H1 (cell line): ENCODE results near the gene MSI1. TPM values are rescaled to one million over a fixed set of nuclear protein-coding genes. Genes with fewer than 3 reads are reported as not detected.

Experiments used
- CTCF ChIA-PET: fragments of 300-600 bp; sonication (Branson Sonifier 250); formaldehyde crosslinking; loops from one replicate; lab custom pipeline; 2021; ENCODE audit not compliant: partially characterized antibody; lab: Charles Lee
- POLR2A ChIA-PET: fragments of 300-600 bp; sonication (Branson Sonifier 250); formaldehyde crosslinking; loops from one replicate; lab custom pipeline; 2021; ENCODE audit warnings: inconsistent platforms; ENCODE audit not compliant: partially characterized antibody; lab: Charles Lee
- DNase-seq, 2 experiments: peaks; one replicate each; pipeline versions ENCODE4 v3.0.0 to v3.0.0-alpha.2; 2010 to 2022; ENCODE audit warnings: low spot score in 2 of 2, low read depth in 1 of 2, mixed read lengths in 1 of 2
- FAIRE-seq: peaks from 2 replicates; lab custom pipeline; 2011; peaks lifted over from hg19 to GRCh38; lab: Jason Lieb, UNC
- H2AFZ ChIP-seq: 2 replicates; pipeline ENCODE4 v1.8.1; 2012; ENCODE audit warnings: low read length, inconsistent platforms
- H2AK5ac ChIP-seq: 2 replicates; pipeline ENCODE4 v1.6.1; 2013; ENCODE audit warnings: low read depth, low read length
- H2BK120ac ChIP-seq: replicated peaks from 2 replicates; pipeline ENCODE3; 2013; ENCODE audit warnings: low read depth, low read length, inconsistent platforms
- H2BK12ac ChIP-seq: 2 replicates; pipeline ENCODE4 v1.6.1; 2013; ENCODE audit warnings: low read depth, low read length
- H2BK15ac ChIP-seq: 2 replicates; pipeline ENCODE4 v1.6.1; 2013; ENCODE audit warnings: low read length
- H2BK20ac ChIP-seq: 2 replicates; pipeline ENCODE4 v1.6.1; 2013; ENCODE audit warnings: low read length
- H2BK5ac ChIP-seq: 2 replicates; pipeline ENCODE4 v1.6.1; 2013; ENCODE audit warnings: low read depth, low read length
- H3K14ac ChIP-seq: 2 replicates; pipeline ENCODE4 v1.6.1; 2013; ENCODE audit warnings: inconsistent platforms; ENCODE audit not compliant: insufficient read length
- H3K18ac ChIP-seq: 2 replicates; pipeline ENCODE4 v1.6.1; 2013; ENCODE audit warnings: low read length; ENCODE audit errors: extremely low read depth
- H3K23ac ChIP-seq: 2 replicates; pipeline ENCODE4 v1.6.1; 2013; ENCODE audit warnings: inconsistent platforms; ENCODE audit not compliant: insufficient read length
- H3K23me2 ChIP-seq: 2 replicates; pipeline ENCODE4 v1.6.1; 2013; ENCODE audit warnings: low read depth, low read length
- H3K27ac ChIP-seq: 2 replicates; pipeline ENCODE4 v1.6.1; 2011; ENCODE audit warnings: low read depth, low read length, inconsistent platforms
- H3K27me3 ChIP-seq, 4 experiments: replicated peaks in 1 of 4; 1 replicate in 1 of 4; 2 replicates in 3 of 4; pipeline versions ENCODE4 v1.6.1 to v1.8.1; 2011 to 2013; ENCODE audit warnings: low read length in 3 of 4, mild to moderate bottlenecking in 3 of 4, inconsistent platforms in 2 of 4, mixed read lengths in 2 of 4, moderate library complexity in 1 of 4; ENCODE audit not compliant: control insufficient read depth in 3 of 4, insufficient read depth in 3 of 4; ENCODE audit errors: extremely low read depth in 1 of 4
- H3K36me3 ChIP-seq, 4 experiments: 2 replicates each; pipeline versions ENCODE4 v1.6.1 to v1.8.1; 2011 to 2013; ENCODE audit warnings: mild to moderate bottlenecking in 4 of 4, low read length in 3 of 4, moderate library complexity in 2 of 4, control low read depth in 1 of 4, inconsistent platforms in 1 of 4; ENCODE audit not compliant: insufficient read depth in 4 of 4, control insufficient read depth in 2 of 4
- H3K4ac ChIP-seq: replicated peaks from 2 replicates; pipeline ENCODE3; 2013; ENCODE audit warnings: low read length, low read depth, mixed read lengths, inconsistent platforms; ENCODE audit not compliant: insufficient read length
- H3K4me1 ChIP-seq, 4 experiments: replicated peaks in 1 of 4; 1 replicate in 1 of 4; 2 replicates in 3 of 4; pipeline versions ENCODE4 v1.6.1 to v1.8.1; 2011 to 2013; ENCODE audit warnings: low read length in 3 of 4, inconsistent platforms in 2 of 4, mixed read lengths in 1 of 4; ENCODE audit not compliant: insufficient read depth in 4 of 4, control insufficient read depth in 3 of 4
- H3K4me2 ChIP-seq, 2 experiments: 2 replicates each; pipeline versions ENCODE4 v1.6.1 to v1.8.1; 2011 to 2013; ENCODE audit warnings: low read depth in 2 of 2, low read length in 2 of 2, control low read depth in 1 of 2, inconsistent platforms in 1 of 2, mild to moderate bottlenecking in 1 of 2; ENCODE audit not compliant: insufficient read depth in 1 of 2
- H3K4me3 ChIP-seq, 4 experiments: fragments of 200-600, 300-600 bp in 1 of 4; sonication (generic), shearing (Covaris generic), sonication (Bioruptor Twin) in 1 of 4; 2 replicates each; pipeline versions ENCODE4 v1.5.1 to v1.8.1; 2011 to 2016; ENCODE audit warnings: low read length in 4 of 4, low read depth in 3 of 4, control low read depth in 2 of 4, inconsistent platforms in 2 of 4, mild to moderate bottlenecking in 2 of 4, mixed read lengths in 1 of 4, moderate library complexity in 1 of 4; ENCODE audit not compliant: insufficient read depth in 2 of 4; ENCODE audit errors: extremely low read depth in 1 of 4
- H3K56ac ChIP-seq: replicated peaks from 2 replicates; pipeline ENCODE3; 2013; ENCODE audit warnings: low read depth, mild to moderate bottlenecking, mixed read lengths, low read length, inconsistent platforms; ENCODE audit not compliant: insufficient read length
- H3K79me1 ChIP-seq: 2 replicates; pipeline ENCODE4 v1.6.1; 2013; ENCODE audit warnings: low read depth, low read length, control low read depth
- H3K79me2 ChIP-seq, 2 experiments: 2 replicates each; pipeline versions ENCODE4 v1.6.1 to v1.8.1; 2012 to 2013; ENCODE audit warnings: low read length in 2 of 2, mild to moderate bottlenecking in 2 of 2, inconsistent platforms in 1 of 2; ENCODE audit not compliant: insufficient read depth in 2 of 2, control insufficient read depth in 1 of 2
- H3K9ac ChIP-seq, 4 experiments: replicated peaks in 1 of 4; 1 replicate in 1 of 4; 2 replicates in 3 of 4; pipeline versions ENCODE4 v1.6.1 to v1.8.1; 2011 to 2013; ENCODE audit warnings: low read depth in 3 of 4, low read length in 3 of 4, control low read depth in 2 of 4, mild to moderate bottlenecking in 2 of 4, moderate library complexity in 2 of 4, inconsistent platforms in 1 of 4; ENCODE audit errors: extremely low read depth in 1 of 4
- H3K9me3 ChIP-seq, 2 experiments: 2 replicates each; pipeline versions ENCODE4 v1.6.1 to v1.8.1; 2012 to 2013; ENCODE audit warnings: mild to moderate bottlenecking in 2 of 2, moderate library complexity in 2 of 2, control low read depth in 1 of 2, inconsistent platforms in 1 of 2, low read depth in 1 of 2, low read length in 1 of 2, mixed read lengths in 1 of 2; ENCODE audit not compliant: insufficient read depth in 2 of 2
- H4K20me1 ChIP-seq, 2 experiments: replicated peaks in 1 of 2; 2 replicates each; pipeline versions ENCODE3 to v1.8.1; 2011 to 2013; ENCODE audit warnings: inconsistent platforms in 2 of 2, low read length in 2 of 2, mild to moderate bottlenecking in 1 of 2; ENCODE audit not compliant: insufficient read depth in 2 of 2, control insufficient read depth in 1 of 2
- H4K5ac ChIP-seq: 2 replicates; pipeline ENCODE4 v1.6.1; 2013; ENCODE audit warnings: low read length, low read depth, mixed read lengths, inconsistent platforms; ENCODE audit not compliant: insufficient read length
- H4K8ac ChIP-seq: 2 replicates; pipeline ENCODE4 v1.8.0; 2013; ENCODE audit warnings: mild to moderate bottlenecking, moderate library complexity, low read length, inconsistent platforms; ENCODE audit not compliant: insufficient read depth; ENCODE audit errors: extremely low read depth
- H4K91ac ChIP-seq: replicated peaks from 2 replicates; pipeline ENCODE3; 2013; ENCODE audit warnings: low read length, mixed read lengths, inconsistent platforms; ENCODE audit not compliant: insufficient read length
- PHF8 ChIP-seq: fragments of 200-600 bp; sonication (generic); conservative IDR thresholded peaks from 2 replicates; pipeline ENCODE4 v1.7.1; 2012; ENCODE audit warnings: low read depth, mild to moderate bottlenecking, inconsistent platforms, low read length, moderate library complexity
- RAD21 ChIP-seq, 2 experiments: IDR thresholded peaks in 1 of 2; conservative IDR thresholded peaks in 1 of 2; 2 replicates each; pipeline ENCODE4 v1.6.1; 2011; ENCODE audit warnings: low read depth in 2 of 2, low read length in 2 of 2, improper control_type of control experiment in 1 of 2, inconsistent platforms in 1 of 2, mild to moderate bottlenecking in 1 of 2, moderate library complexity in 1 of 2
- TEAD4 ChIP-seq: IDR thresholded peaks from 2 replicates; pipeline ENCODE4 v1.6.1; 2012; ENCODE audit warnings: low read depth, low read length, inconsistent platforms, mixed read lengths
- WGBS, 2 experiments: shearing (Covaris generic) in 1 of 2; methylation state at CpG; one replicate each; pipeline versions ENCODE4 v1.1.6 to v1.1.7; 2013 to 2015; ENCODE audit warnings: low lambda C conversion rate in 2 of 2, mixed read lengths in 2 of 2, inconsistent platforms in 1 of 2, low coverage in 1 of 2, missing lambda C conversion rate in 1 of 2; ENCODE audit not compliant: insufficient replicate concordance in 2 of 2, insufficient coverage in 1 of 2, insufficient read length in 1 of 2; ENCODE audit errors: extremely low coverage in 1 of 2, missing lambda C conversion rate in 1 of 2; 5-methylcytosine and 5-hydroxymethylcytosine counted together
- polyA plus RNA-seq, 7 experiments: library from polyadenylated mRNA; depleted of rRNA in 3 of 7; stranded (reverse) in 5 of 7; unstranded in 2 of 7; fragments of >200 nt in 5 of 7; fragments of 200-250 nt in 2 of 7; gene quantifications; 1 replicate in 5 of 7; 2 replicates in 1 of 7; 4 replicates in 1 of 7; pipeline versions ENCODE4 v1.2.1 to v1.2.3, GENCODE V29; 2011 to 2013; ENCODE audit warnings: missing spikeins in 2 of 7, mixed read lengths in 2 of 7
- total RNA-seq: library from RNA; stranded (reverse); fragmentation: NEBNext Ultra II Directional; extraction: Animal tissue kit (Norgen Biotek cat#: 25700); gene quantifications from 2 replicates; pipeline ENCODE4 v1.2.1, GENCODE V29; 2021

The MSI1 gene
- total and polyA plus RNA-seq, 2 of the 8 experiments (the other 6 are each of a cell fraction or from before 2014, with no cell fraction given), result 13.5 to 51.9 TPM

DNA sequence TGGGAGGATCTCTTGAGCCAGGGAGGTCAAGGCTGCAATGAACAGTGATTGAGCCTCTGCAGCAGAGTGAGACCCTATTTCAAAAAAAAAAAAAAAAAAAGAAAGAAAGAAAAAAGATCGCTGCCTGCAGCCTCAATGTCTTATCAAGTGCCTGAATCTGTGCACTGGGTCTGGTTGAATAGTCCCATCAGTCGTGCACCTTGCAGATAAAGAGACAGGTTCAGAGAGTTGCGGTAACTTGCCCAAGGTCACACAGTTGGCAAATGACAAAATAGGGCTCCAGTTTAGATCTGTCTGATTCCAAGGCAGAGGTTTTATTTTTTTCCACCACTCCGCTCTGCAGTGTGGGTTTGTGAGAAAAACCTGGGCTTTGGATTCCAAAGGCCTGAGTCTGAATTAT is 40.7 kb downstream of the MSI1 start:
- Histone ChIP-seq H3K18ac (no peak overlapping the region), H3K27me3 (no peaks in the 10 kb centered on the region), H3K14ac (no peak overlapping the region), H4K91ac (no peak overlapping the region), H3K27ac (no peak overlapping the region), H3K4me2 (no peak overlapping the region), H3K56ac (no peak overlapping the region), H2BK120ac (no peak overlapping the region), H4K8ac (no peak overlapping the region; the same call in 1 of the 2 replicates), H2BK20ac (no peak overlapping the region), H3K23me2 (peaks cover 2% of the 10 kb centered on the region; the same call in 1 of the 2 replicates), H2BK12ac (no peak overlapping the region), H2BK5ac (no peak overlapping the region), H3K36me3 (no peaks in the 10 kb centered on the region), H2AK5ac (no peak overlapping the region), H4K20me1 (no peaks in the 10 kb centered on the region), H3K4ac (no peak overlapping the region), H3K9ac (no peak overlapping the region), H4K5ac (no peak overlapping the region), H3K9me3 (no peaks in the 10 kb centered on the region), H3K79me2 (no peaks in the 10 kb centered on the region), H3K23ac (no peak overlapping the region), H3K79me1 (no peaks in the 10 kb centered on the region), H2AFZ (no peak overlapping the region), H3K4me3 (no peak overlapping the region), H3K4me1 (peaks cover 0 to 1% (median 0%) of the 10 kb centered on the region in 4 experiments; a peak in 1 of 7 replicates), H2BK15ac (no peak overlapping the region)
- 91% methylated on average over 4 of the region's 4 CpGs; no CpG with 5 or more reads in 1 of the 2 experiments for WGBS, 2 experiments
- FAIRE-seq (no peak), DNase-seq (no peak)
- ChIA-PET CTCF (interaction anchor here (1.0 to 6.6 kb wide), 5 partner anchors 12 to 169 kb away, joined by 3 to 61 read pairs (median 4); no protein-coding TSS in a partner anchor), POLR2A (interaction anchor here (1.7 kb wide), 1 partner anchor 13 kb away, joined by 5 read pairs; no protein-coding TSS in a partner anchor)
- TF ChIP-seq PHF8, result no peak
- no peak for TF ChIP-seq TEAD4
- TF ChIP-seq RAD21 (IDR thresholded peaks at IDR 0.05 in 1 of 2, conservative IDR thresholded peaks at IDR 0.05 in 1 of 2; ENCODE audit: low read depth in 2 of 2, low read length in 2 of 2), result no peak
